HG02885 (cell line): ENCODE results near the gene AMIGO2.
"Not testable (repeated sequence)": the region's sequence is repeated elsewhere in the genome, so short reads cannot be mapped to it uniquely, and the experiment has no call there.

Source experiments
- ATAC-seq: cut with Tn5 transposase; IDR thresholded peaks from one replicate; pipeline ENCODE4 v1.9.1; 2021; ENCODE audit warnings: mild to moderate bottlenecking; ENCODE audit not compliant: unreplicated experiment, poor library complexity

AMIGO2 gene

DNA sequence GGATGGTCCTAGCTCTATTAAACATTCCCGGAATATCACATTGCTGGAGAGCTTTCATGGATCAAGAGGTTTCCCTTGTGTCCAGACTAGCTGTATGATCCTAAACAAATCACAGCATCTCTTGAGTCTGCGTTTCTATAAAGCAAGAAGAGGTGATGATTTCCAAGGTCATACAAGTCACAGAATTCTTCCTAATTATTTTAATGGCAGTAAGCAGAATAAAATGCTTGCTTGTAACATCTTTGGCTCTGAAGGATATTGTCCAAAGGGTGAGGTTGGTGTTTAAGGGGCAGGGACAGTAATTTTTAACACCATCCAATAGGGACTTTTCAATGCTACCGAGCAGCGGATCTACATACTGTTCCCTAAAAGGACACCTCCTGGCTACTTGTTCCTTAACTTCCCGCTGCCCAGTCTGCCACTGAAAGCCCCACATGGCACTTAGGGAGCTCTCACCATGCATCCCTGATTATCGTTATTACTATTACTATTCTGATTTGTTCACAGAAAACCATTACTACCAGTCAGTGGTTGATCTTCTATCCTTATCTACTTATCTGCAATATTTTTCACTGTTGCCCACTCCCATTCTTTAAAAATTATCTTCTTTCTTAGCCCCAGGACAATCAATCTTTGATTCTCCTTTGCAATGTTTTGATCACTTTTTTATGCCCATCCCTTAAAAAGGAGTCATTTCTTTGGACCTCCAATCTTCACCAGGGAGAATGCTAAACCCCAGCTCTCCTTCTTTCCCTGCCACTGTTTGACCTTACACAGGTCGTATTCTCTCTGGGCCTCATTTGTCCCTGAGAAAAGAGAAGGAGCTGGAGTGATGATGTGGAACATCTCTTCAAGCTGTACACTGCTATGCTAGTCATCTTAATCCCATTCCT is 4.3 kb downstream of the AMIGO2 start:
- no peak for ATAC-seq

DNA sequence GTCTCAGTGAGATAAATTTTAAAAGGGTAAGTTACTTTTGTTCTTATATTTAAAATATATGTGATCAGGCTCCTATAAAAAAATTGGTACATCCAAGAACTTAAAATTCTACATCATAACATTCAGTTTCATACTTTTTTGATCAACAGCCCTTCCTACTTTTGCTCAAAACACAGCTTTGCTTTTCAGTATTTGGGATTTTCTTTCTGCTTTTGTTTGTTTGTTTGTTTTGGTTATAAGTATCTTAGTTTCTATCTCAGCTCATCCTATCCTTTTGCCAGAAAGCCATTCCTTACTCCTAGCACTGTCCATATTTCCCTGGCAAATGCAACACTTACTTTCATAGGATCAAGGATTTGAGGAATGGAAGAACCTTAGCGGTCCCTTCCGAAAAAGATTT is 5.0 kb downstream of the AMIGO2 start:
- no peak for ATAC-seq

DNA sequence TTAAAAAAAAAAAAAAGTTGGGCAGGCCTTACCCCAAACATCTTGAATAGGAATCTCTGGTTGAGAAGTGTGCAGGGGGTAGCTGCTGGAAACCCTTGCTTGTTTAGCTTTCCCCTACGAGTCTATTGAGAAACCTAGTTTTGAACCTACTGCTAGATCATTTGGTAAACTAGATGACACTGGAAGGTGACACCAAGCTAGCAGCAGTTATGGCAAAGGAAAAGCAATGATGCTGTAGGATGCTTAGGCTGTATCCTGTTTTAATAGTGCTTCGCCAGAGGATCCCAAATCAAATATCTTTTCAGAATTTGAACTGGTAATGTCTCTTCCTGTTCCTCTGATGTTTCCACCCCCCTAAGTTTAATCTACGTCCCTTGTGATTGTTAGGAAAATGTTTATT is 5.8 kb downstream of the AMIGO2 start:
- ATAC-seq, result no peak

DNA sequence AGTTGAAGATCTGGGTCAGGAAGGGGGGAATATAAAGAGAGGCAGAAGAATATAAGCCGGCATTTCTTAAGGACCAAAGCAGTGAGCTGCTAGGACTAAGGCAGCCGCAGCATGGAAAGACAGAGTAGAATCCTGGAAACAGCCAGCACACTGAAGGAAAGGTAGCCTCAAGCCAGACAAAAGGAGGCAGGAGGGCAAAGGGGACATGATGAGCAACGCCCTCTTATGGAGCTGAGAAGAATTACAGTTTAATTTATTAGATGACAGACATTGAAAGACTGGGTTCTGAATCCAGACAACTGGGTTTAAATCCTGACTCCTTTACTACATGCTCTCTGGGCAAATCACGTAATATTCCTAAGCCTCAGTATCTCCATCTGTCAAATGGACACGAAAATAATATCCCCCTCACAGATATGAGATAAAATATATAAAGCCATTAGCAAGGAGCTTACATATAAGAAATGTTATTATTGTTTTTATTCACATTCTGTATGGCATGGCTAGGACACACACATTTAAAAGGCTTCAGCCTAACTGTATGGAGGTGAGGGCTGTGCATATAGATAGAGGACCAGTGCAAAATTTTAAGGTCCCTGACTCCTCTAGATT is 8.4 kb downstream of the AMIGO2 start:
- ATAC-seq, result no peak

DNA sequence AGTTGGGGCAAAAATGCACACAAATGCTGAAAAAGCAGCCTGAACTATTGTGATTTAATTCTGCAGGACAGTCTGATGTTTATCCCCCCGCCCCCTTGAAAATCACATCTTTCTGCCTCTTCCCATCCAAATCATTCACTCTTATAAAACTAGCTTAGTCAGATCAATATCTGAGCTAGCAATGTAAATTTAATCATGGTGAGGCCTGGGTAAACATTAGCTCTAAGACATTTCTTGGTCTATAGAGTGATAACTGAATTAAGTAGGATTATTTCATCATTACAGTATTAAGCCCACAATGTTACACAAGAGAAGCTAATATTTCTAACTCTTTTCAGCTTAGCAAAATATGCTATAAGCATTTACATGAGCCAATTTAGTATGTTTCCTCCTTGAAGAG is 9.4 kb downstream of the AMIGO2 start:
- no peak for ATAC-seq

- ATAC-seq, result no peak
Measured at GRCh38 chr12:47068539-47068938, 11.2 kb downstream of the AMIGO2 start.

DNA sequence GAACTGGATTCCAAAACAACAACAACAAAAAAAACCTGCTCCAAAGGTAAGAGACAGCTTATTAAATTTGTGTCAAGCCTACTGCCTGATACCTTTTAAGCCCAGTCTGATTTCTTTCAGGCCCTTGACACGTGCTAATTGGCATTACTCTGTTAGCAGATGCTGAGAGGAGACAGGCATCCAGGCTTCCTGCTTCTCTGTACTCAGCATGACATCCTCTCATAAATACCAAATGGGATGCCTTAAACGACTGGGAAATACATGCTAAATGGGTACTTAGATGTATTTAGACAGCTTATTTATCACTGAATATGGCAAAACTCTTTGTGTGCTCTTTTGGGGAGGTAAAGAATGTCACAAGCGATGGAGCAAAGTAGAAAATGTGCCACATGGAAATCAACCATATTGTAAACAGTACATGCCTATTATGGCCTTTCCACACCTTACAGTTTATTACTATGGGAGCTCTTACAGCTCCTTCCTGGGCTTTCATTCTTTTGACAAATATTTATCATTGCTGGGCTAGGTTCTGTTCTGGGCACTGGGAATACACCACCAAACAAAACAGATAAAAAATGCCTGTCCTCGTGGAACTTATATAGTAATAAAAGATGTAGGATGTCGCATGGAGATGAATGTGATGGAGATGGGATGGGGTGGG is 11.9 kb downstream of the AMIGO2 start:
- ATAC-seq, result no peak

- peak; percentile 62 for ATAC-seq
Measured at GRCh38 chr12:47067176-47067575, 12.6 kb downstream of the AMIGO2 start.

GRCh38 chr12:47066278-47067025 is 13.3 kb downstream of the AMIGO2 start:
- peak; percentile 63 for ATAC-seq

DNA sequence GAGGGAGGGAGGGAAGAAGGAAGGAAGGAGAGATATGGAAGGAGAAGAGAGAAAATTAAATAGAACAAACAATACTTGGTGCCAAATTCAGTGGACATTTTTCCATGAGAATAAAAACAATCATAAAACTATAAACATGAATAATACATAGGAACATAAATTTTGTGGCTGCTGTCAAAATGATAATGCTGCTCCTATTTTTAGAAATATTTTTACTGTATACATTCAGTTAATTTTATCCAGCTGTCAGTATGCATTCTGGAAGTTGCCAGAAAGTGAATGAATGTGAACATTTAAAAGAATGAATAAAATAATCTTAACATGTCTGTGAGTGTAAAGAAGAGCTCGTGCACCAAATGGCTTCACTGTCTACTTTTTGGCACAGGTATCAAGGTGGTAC is 14.2 kb downstream of the AMIGO2 start:
- no peak for ATAC-seq

DNA sequence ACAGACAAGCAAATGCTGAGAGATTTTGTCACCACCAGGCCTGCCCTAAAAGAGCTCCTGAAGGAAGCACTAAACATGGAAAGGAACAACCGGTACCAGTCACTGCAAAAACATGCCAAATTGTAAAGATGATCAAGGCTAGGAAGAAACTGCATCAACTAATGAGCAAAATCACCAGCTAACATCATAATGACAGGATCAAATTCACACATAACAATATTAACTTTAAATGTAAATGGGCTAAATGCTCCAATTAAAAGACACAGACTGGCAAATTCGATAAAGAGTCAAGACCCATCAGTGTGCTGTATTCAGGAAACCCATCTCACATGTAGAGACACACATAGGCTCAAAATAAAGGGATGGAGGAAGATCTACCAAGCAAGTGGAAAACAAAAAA is 21.1 kb downstream of the AMIGO2 start:
- ATAC-seq, result not testable (repeated sequence)

GRCh38 chr12:47056944-47057343 is 22.8 kb downstream of the AMIGO2 start:
- ATAC-seq, result not testable (repeated sequence)

DNA sequence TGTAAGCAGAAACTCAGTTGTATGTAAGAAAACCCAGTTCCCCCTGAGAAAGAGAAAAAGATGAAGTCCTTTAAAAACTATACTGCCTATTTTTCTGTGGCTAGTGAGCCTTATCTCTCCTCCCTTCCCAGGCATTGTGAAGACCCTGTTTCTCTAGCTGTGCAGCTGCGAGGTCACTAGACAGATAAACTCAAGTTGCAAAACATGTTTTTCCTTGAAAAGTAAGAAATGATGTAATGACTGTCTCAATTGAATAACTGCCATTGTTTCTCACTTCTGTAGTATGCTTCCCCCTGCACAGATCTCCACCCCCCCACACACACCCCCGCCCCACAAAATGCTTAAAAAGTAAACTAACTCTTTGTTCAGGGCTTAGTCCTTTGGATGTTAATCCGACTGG is 23.9 kb downstream of the AMIGO2 start:
- ATAC-seq, result not testable (repeated sequence)

DNA sequence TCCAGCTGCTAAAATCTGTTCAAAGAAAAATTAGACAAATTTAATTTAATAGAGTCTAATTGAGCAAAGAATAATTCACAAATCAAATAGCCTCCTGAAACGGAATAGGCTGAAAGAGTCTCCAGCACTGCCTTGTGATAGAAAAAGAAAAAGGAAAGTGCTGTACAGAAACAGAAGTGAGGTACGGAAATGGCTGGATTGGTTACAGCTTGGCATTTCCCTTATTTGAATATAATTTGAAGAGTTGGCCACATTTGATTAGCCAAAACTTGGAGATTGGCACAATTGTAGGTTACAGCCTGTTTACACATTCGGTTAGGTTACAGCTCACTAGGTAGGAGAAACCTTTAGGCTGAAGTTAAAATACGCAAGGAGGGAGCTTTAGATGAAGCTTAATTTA is 25.1 kb downstream of the AMIGO2 start:
- no peak for ATAC-seq

DNA sequence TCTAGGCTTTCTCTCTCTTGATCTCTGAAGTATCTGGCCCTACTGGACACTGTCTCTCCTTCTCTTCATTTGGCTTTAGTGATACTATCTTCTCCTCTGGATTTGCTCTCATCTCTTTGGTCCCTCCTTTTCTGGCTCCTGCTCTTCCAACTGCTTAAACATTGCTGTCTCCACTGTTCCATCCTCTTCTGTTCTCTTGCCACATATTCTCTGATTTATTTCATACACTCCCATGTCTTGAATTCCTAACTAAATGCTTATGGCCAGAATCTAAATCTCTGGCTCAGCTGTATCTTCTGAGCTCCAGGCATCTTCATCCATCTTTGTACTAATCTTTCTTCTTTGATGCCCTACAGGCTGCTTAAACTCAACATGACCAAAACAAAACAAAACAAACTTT is 25.8 kb downstream of the AMIGO2 start:
- ATAC-seq, result no peak

GRCh38 chr12:47052274-47052673 is 27.5 kb downstream of the AMIGO2 start:
- no peak for ATAC-seq

DNA sequence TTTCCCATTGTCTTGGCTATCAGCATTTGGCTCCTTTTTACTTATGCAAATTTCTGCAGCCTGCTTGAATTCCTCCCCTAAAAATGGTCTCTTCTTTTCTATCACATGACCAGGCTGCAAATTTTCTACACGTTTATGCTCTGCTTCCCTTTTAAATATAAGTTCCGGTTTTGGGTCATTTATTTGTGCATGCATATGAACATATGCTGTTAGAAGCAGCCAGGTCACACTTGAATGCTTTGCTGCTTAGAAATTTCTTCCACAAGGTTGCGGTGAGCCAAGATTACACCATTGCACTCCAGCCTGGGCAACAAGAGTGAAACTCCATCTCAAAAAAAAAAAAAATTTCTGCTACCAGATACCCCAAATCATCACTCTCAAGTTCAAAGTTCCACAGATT is 28.5 kb downstream of the AMIGO2 start:
- not testable (repeated sequence) for ATAC-seq

DNA sequence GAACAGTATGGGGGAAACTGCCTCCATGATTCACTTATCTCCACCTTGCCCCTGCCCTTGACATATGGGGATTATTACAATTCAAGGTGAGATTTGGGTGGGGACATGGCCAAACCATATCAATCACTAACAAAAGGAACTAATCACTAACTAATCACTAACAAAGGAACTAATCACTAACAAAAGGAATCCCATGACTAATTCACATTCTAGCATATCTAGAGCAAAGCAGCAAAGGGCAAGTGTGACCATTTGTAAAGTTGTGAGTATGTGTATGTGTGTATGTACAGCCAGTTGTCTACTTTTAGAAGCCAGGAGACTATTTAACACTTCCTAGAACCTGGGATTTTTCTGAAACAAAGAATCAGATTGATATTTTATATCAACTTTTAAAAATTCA is 31.2 kb downstream of the AMIGO2 start:
- no peak for ATAC-seq

DNA sequence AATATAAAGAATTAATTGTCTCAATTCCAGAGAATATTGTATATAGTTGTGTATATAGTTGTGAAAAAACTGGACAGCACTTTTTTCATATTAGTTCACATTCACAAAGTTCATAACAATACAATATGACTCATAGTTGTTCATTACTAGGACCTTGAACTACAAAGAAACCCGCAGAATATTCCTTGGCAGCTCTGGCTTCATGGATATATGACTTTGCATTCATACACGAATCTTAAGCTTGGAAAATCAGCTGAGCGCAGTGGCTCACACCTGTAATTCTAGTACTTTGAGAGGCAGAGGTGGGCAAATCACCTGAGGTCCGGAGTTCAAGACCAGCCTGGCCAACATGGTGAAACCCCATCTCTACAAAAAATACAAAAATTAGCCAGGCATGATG is 38.4 kb downstream of the AMIGO2 start:
- no peak for ATAC-seq

GRCh38 chr12:47039756-47040155 is 40.0 kb downstream of the AMIGO2 start:
- ATAC-seq, result no peak

GRCh38 chr12:47039079-47039478 is 40.7 kb downstream of the AMIGO2 start:
- no peak for ATAC-seq
